H1 (cell line): Measurements from ENCODE around the gene IER3IP1. TPM values are rescaled to one million over a fixed set of nuclear protein-coding genes. Genes with fewer than 3 reads are reported as not detected.

ENCODE experiments used
- CTCF ChIA-PET: fragments of 300-600 bp; sonication (Branson Sonifier 250); formaldehyde crosslinking; loops from one replicate; lab custom pipeline; 2021; ENCODE audit not compliant: partially characterized antibody; lab: Charles Lee
- POLR2A ChIA-PET: fragments of 300-600 bp; sonication (Branson Sonifier 250); formaldehyde crosslinking; loops from one replicate; lab custom pipeline; 2021; ENCODE audit warnings: inconsistent platforms; ENCODE audit not compliant: partially characterized antibody; lab: Charles Lee
- DNase-seq, 2 experiments: peaks; one replicate each; pipeline versions ENCODE4 v3.0.0 to v3.0.0-alpha.2; 2010 to 2022; ENCODE audit warnings: low spot score in 2 of 2, low read depth in 1 of 2, mixed read lengths in 1 of 2
- FAIRE-seq: peaks from 2 replicates; lab custom pipeline; 2011; peaks lifted over from hg19 to GRCh38; lab: Jason Lieb, UNC
- H2AFZ ChIP-seq: 2 replicates; pipeline ENCODE4 v1.8.1; 2012; ENCODE audit warnings: low read length, inconsistent platforms
- H2AK5ac ChIP-seq: 2 replicates; pipeline ENCODE4 v1.6.1; 2013; ENCODE audit warnings: low read depth, low read length
- H2BK120ac ChIP-seq: replicated peaks from 2 replicates; pipeline ENCODE3; 2013; ENCODE audit warnings: low read depth, low read length, inconsistent platforms
- H2BK12ac ChIP-seq: 2 replicates; pipeline ENCODE4 v1.6.1; 2013; ENCODE audit warnings: low read depth, low read length
- H2BK15ac ChIP-seq: 2 replicates; pipeline ENCODE4 v1.6.1; 2013; ENCODE audit warnings: low read length
- H2BK20ac ChIP-seq: 2 replicates; pipeline ENCODE4 v1.6.1; 2013; ENCODE audit warnings: low read length
- H2BK5ac ChIP-seq: 2 replicates; pipeline ENCODE4 v1.6.1; 2013; ENCODE audit warnings: low read depth, low read length
- H3K14ac ChIP-seq: 2 replicates; pipeline ENCODE4 v1.6.1; 2013; ENCODE audit warnings: inconsistent platforms; ENCODE audit not compliant: insufficient read length
- H3K18ac ChIP-seq: 2 replicates; pipeline ENCODE4 v1.6.1; 2013; ENCODE audit warnings: low read length; ENCODE audit errors: extremely low read depth
- H3K23ac ChIP-seq: 2 replicates; pipeline ENCODE4 v1.6.1; 2013; ENCODE audit warnings: inconsistent platforms; ENCODE audit not compliant: insufficient read length
- H3K23me2 ChIP-seq: 2 replicates; pipeline ENCODE4 v1.6.1; 2013; ENCODE audit warnings: low read depth, low read length
- H3K27ac ChIP-seq: 2 replicates; pipeline ENCODE4 v1.6.1; 2011; ENCODE audit warnings: low read depth, low read length, inconsistent platforms
- H3K27me3 ChIP-seq, 4 experiments: replicated peaks in 1 of 4; 1 replicate in 1 of 4; 2 replicates in 3 of 4; pipeline versions ENCODE4 v1.6.1 to v1.8.1; 2011 to 2013; ENCODE audit warnings: low read length in 3 of 4, mild to moderate bottlenecking in 3 of 4, inconsistent platforms in 2 of 4, mixed read lengths in 2 of 4, moderate library complexity in 1 of 4; ENCODE audit not compliant: control insufficient read depth in 3 of 4, insufficient read depth in 3 of 4; ENCODE audit errors: extremely low read depth in 1 of 4
- H3K36me3 ChIP-seq, 4 experiments: 2 replicates each; pipeline versions ENCODE4 v1.6.1 to v1.8.1; 2011 to 2013; ENCODE audit warnings: mild to moderate bottlenecking in 4 of 4, low read length in 3 of 4, moderate library complexity in 2 of 4, control low read depth in 1 of 4, inconsistent platforms in 1 of 4; ENCODE audit not compliant: insufficient read depth in 4 of 4, control insufficient read depth in 2 of 4
- H3K4ac ChIP-seq: replicated peaks from 2 replicates; pipeline ENCODE3; 2013; ENCODE audit warnings: low read length, low read depth, mixed read lengths, inconsistent platforms; ENCODE audit not compliant: insufficient read length
- H3K4me1 ChIP-seq, 4 experiments: replicated peaks in 1 of 4; 1 replicate in 1 of 4; 2 replicates in 3 of 4; pipeline versions ENCODE4 v1.6.1 to v1.8.1; 2011 to 2013; ENCODE audit warnings: low read length in 3 of 4, inconsistent platforms in 2 of 4, mixed read lengths in 1 of 4; ENCODE audit not compliant: insufficient read depth in 4 of 4, control insufficient read depth in 3 of 4
- H3K4me2 ChIP-seq, 2 experiments: 2 replicates each; pipeline versions ENCODE4 v1.6.1 to v1.8.1; 2011 to 2013; ENCODE audit warnings: low read depth in 2 of 2, low read length in 2 of 2, control low read depth in 1 of 2, inconsistent platforms in 1 of 2, mild to moderate bottlenecking in 1 of 2; ENCODE audit not compliant: insufficient read depth in 1 of 2
- H3K4me3 ChIP-seq, 4 experiments: fragments of 200-600, 300-600 bp in 1 of 4; sonication (generic), shearing (Covaris generic), sonication (Bioruptor Twin) in 1 of 4; 2 replicates each; pipeline versions ENCODE4 v1.5.1 to v1.8.1; 2011 to 2016; ENCODE audit warnings: low read length in 4 of 4, low read depth in 3 of 4, control low read depth in 2 of 4, inconsistent platforms in 2 of 4, mild to moderate bottlenecking in 2 of 4, mixed read lengths in 1 of 4, moderate library complexity in 1 of 4; ENCODE audit not compliant: insufficient read depth in 2 of 4; ENCODE audit errors: extremely low read depth in 1 of 4
- H3K56ac ChIP-seq: replicated peaks from 2 replicates; pipeline ENCODE3; 2013; ENCODE audit warnings: low read depth, mild to moderate bottlenecking, mixed read lengths, low read length, inconsistent platforms; ENCODE audit not compliant: insufficient read length
- H3K79me1 ChIP-seq: 2 replicates; pipeline ENCODE4 v1.6.1; 2013; ENCODE audit warnings: low read depth, low read length, control low read depth
- H3K79me2 ChIP-seq, 2 experiments: 2 replicates each; pipeline versions ENCODE4 v1.6.1 to v1.8.1; 2012 to 2013; ENCODE audit warnings: low read length in 2 of 2, mild to moderate bottlenecking in 2 of 2, inconsistent platforms in 1 of 2; ENCODE audit not compliant: insufficient read depth in 2 of 2, control insufficient read depth in 1 of 2
- H3K9ac ChIP-seq, 4 experiments: replicated peaks in 1 of 4; 1 replicate in 1 of 4; 2 replicates in 3 of 4; pipeline versions ENCODE4 v1.6.1 to v1.8.1; 2011 to 2013; ENCODE audit warnings: low read depth in 3 of 4, low read length in 3 of 4, control low read depth in 2 of 4, mild to moderate bottlenecking in 2 of 4, moderate library complexity in 2 of 4, inconsistent platforms in 1 of 4; ENCODE audit errors: extremely low read depth in 1 of 4
- H3K9me3 ChIP-seq, 2 experiments: 2 replicates each; pipeline versions ENCODE4 v1.6.1 to v1.8.1; 2012 to 2013; ENCODE audit warnings: mild to moderate bottlenecking in 2 of 2, moderate library complexity in 2 of 2, control low read depth in 1 of 2, inconsistent platforms in 1 of 2, low read depth in 1 of 2, low read length in 1 of 2, mixed read lengths in 1 of 2; ENCODE audit not compliant: insufficient read depth in 2 of 2
- H4K20me1 ChIP-seq, 2 experiments: replicated peaks in 1 of 2; 2 replicates each; pipeline versions ENCODE3 to v1.8.1; 2011 to 2013; ENCODE audit warnings: inconsistent platforms in 2 of 2, low read length in 2 of 2, mild to moderate bottlenecking in 1 of 2; ENCODE audit not compliant: insufficient read depth in 2 of 2, control insufficient read depth in 1 of 2
- H4K5ac ChIP-seq: 2 replicates; pipeline ENCODE4 v1.6.1; 2013; ENCODE audit warnings: low read length, low read depth, mixed read lengths, inconsistent platforms; ENCODE audit not compliant: insufficient read length
- H4K8ac ChIP-seq: 2 replicates; pipeline ENCODE4 v1.8.0; 2013; ENCODE audit warnings: mild to moderate bottlenecking, moderate library complexity, low read length, inconsistent platforms; ENCODE audit not compliant: insufficient read depth; ENCODE audit errors: extremely low read depth
- H4K91ac ChIP-seq: replicated peaks from 2 replicates; pipeline ENCODE3; 2013; ENCODE audit warnings: low read length, mixed read lengths, inconsistent platforms; ENCODE audit not compliant: insufficient read length
- BACH1 ChIP-seq: IDR thresholded peaks from 2 replicates; pipeline ENCODE4 v1.6.1; 2012; ENCODE audit warnings: low read length, improper control_type of control experiment
- BRCA1 ChIP-seq: IDR thresholded peaks from 2 replicates; pipeline ENCODE4 v1.6.1; 2012; ENCODE audit warnings: low read depth, low read length, improper control_type of control experiment
- CBX5 ChIP-seq: fragments of 300-800, 300-1000 bp; sonication (generic); IDR thresholded peaks from 2 replicates; pipeline ENCODE4 v1.7.1; 2016; ENCODE audit warnings: antibody characterized with exemption, low read length, low read depth
- CBX8 ChIP-seq: fragments of 300-800, 300-1000 bp; sonication (generic); IDR thresholded peaks from 2 replicates; pipeline ENCODE4 v1.7.1; 2016; ENCODE audit warnings: low read depth, low read length, borderline replicate concordance
- CHD1 ChIP-seq: IDR thresholded peaks from 2 replicates; pipeline ENCODE4 v1.6.1; 2012; ENCODE audit warnings: low read depth, low read length, improper control_type of control experiment
- CHD2 ChIP-seq: IDR thresholded peaks from 2 replicates; pipeline ENCODE4 v1.6.1; 2012; ENCODE audit warnings: low read length, improper control_type of control experiment
- CREB1 ChIP-seq: IDR thresholded peaks from 2 replicates; pipeline ENCODE4 v1.6.1; 2012; ENCODE audit warnings: inconsistent platforms
- GTF2F1 ChIP-seq: IDR thresholded peaks from 2 replicates; pipeline ENCODE4 v1.6.1; 2012; ENCODE audit warnings: low read depth, low read length, improper control_type of control experiment, borderline replicate concordance
- NRF1 ChIP-seq: IDR thresholded peaks from 2 replicates; pipeline ENCODE4 v1.6.1; 2011; ENCODE audit warnings: mild to moderate bottlenecking, low read depth, low read length, improper control_type of control experiment
- POLR2AphosphoS5 ChIP-seq: IDR thresholded peaks from 2 replicates; pipeline ENCODE4 v1.6.1; 2011; ENCODE audit warnings: low read depth, low read length
- RBBP5 ChIP-seq: IDR thresholded peaks from 2 replicates; pipeline ENCODE4 v1.7.1; 2012; ENCODE audit warnings: low read depth, mild to moderate bottlenecking, inconsistent platforms, low read length, moderate library complexity, borderline replicate concordance
- RNF2 ChIP-seq: fragments of 200-900, 300-1000 bp; sonication (generic); IDR thresholded peaks from 2 replicates; pipeline ENCODE4 v1.7.1; 2016; ENCODE audit warnings: borderline replicate concordance, low read depth, mild to moderate bottlenecking, antibody characterized with exemption, low read length; ENCODE audit not compliant: poor library complexity, severe bottlenecking; ENCODE audit errors: missing control alignments
- RXRA ChIP-seq: IDR thresholded peaks from 2 replicates; pipeline ENCODE4 v1.6.1; 2011; ENCODE audit warnings: low read depth, mild to moderate bottlenecking, low read length, moderate library complexity; ENCODE audit not compliant: insufficient read depth
- SP2 ChIP-seq: IDR thresholded peaks from 2 replicates; pipeline ENCODE4 v1.6.1; 2012; ENCODE audit warnings: mild to moderate bottlenecking, low read length, inconsistent platforms
- polyA plus RNA-seq, 7 experiments: library from polyadenylated mRNA; depleted of rRNA in 3 of 7; stranded (reverse) in 5 of 7; unstranded in 2 of 7; fragments of >200 nt in 5 of 7; fragments of 200-250 nt in 2 of 7; gene quantifications; 1 replicate in 5 of 7; 2 replicates in 1 of 7; 4 replicates in 1 of 7; pipeline versions ENCODE4 v1.2.1 to v1.2.3, GENCODE V29; 2011 to 2013; ENCODE audit warnings: missing spikeins in 2 of 7, mixed read lengths in 2 of 7
- total RNA-seq: library from RNA; stranded (reverse); fragmentation: NEBNext Ultra II Directional; extraction: Animal tissue kit (Norgen Biotek cat#: 25700); gene quantifications from 2 replicates; pipeline ENCODE4 v1.2.1, GENCODE V29; 2021

Gene IER3IP1
- total and polyA plus RNA-seq, 2 of the 8 experiments (the other 6 are each of a cell fraction or from before 2014, with no cell fraction given): 6.0 to 8.5 TPM

DNA sequence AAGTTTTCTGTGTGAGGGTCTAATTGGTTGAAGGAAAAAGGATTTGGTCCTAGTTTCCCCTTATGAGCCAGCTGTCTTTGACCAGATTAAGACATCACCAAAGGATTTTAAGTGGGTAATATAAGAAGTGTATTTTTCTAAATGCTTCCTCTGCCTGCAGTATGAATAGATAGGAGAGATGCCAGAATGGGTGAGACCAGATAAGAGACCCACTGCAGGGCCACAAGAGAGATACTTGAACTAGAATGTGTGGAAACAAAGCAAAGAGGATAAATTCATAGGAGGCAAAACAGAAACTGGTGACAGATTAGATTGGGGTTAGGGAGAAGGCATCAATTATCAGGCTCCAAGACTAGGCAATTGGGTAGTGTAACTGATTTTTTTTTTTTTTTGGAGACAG is 24.7 kb downstream of the IER3IP1 start:
- ChIA-PET POLR2A (interaction anchor here (0.6 to 2.8 kb wide), 5 partner anchors 8 to 67 kb away, joined by 3 to 10 read pairs (median 4); no protein-coding TSS in a partner anchor), CTCF (interaction anchor here (0.8 to 1.9 kb wide), 4 partner anchors 51 to 70 kb away, joined by 3 to 10 read pairs (median 6); no protein-coding TSS in a partner anchor)
- no peak overlapping the region for H3K23ac ChIP-seq
- H2BK15ac ChIP-seq: no peak overlapping the region
- peak overlapping the region; percentile 97; a peak in 3 of 4 replicates for H3K4me2 ChIP-seq
- H3K27me3 ChIP-seq: no peaks in the 10 kb centered on the region
- no peaks in the 10 kb centered on the region for H4K20me1 ChIP-seq
- H2BK120ac ChIP-seq: no peak overlapping the region
- H3K36me3 ChIP-seq: peaks cover 0 to 22% (median 4%) of the 10 kb centered on the region in 4 experiments; a peak in 3 of 8 replicates
- H4K8ac ChIP-seq: no peak overlapping the region
- H2BK5ac ChIP-seq: no peak overlapping the region
- DNase-seq (no peak), FAIRE-seq (no peak)
- no peak overlapping the region for H3K4ac ChIP-seq
- H3K9me3 ChIP-seq: no peaks in the 10 kb centered on the region
- peaks cover 7 to 33% of the 10 kb centered on the region in 2 experiments; a peak in 3 of 4 replicates for H3K79me2 ChIP-seq
- H3K18ac ChIP-seq: no peak overlapping the region
- peaks cover 12% of the 10 kb centered on the region for H3K23me2 ChIP-seq
- H3K27ac ChIP-seq: no peak overlapping the region
- H3K9ac ChIP-seq: no peak overlapping the region
- H4K91ac ChIP-seq: no peak overlapping the region
- H3K56ac ChIP-seq: no peak overlapping the region
- H2AK5ac ChIP-seq: no peak overlapping the region
- peaks cover 2% of the 10 kb centered on the region; the same call in 1 of the 2 replicates for H3K79me1 ChIP-seq
- H2BK12ac ChIP-seq: no peak overlapping the region
- no peak overlapping the region for H2BK20ac ChIP-seq
- peak overlapping the region in 1 of 4 experiments; percentile 84; a peak in 1 of 8 replicates for H3K4me3 ChIP-seq
- no peak overlapping the region for H2AFZ ChIP-seq
- peaks cover 0 to 2% (median 1%) of the 10 kb centered on the region in 4 experiments; a peak in 4 of 7 replicates for H3K4me1 ChIP-seq
- H3K14ac ChIP-seq: no peak overlapping the region
- no peak overlapping the region for H4K5ac ChIP-seq
- no peak for TF ChIP-seq RNF2
- TF ChIP-seq BACH1: no peak
- no peak for TF ChIP-seq CBX8
- TF ChIP-seq RBBP5: no peak
- TF ChIP-seq RXRA: no peak
- TF ChIP-seq CREB1: no peak
- no peak for TF ChIP-seq CBX5
- TF ChIP-seq CHD2: no peak
- no peak for TF ChIP-seq NRF1
- no peak for TF ChIP-seq BRCA1
- TF ChIP-seq CHD1: no peak
- TF ChIP-seq SP2: no peak
- no peak for TF ChIP-seq POLR2AphosphoS5
- no peak for TF ChIP-seq GTF2F1
